DND-41 (cell line): ENCODE results near the gene SCYGR5.

ENCODE experiments used
- EZH2 ChIP-seq: IDR thresholded peaks from 3 replicates; pipeline ENCODE4 v1.6.1; 2012; ENCODE audit warnings: borderline replicate concordance, low read depth, mild to moderate bottlenecking, moderate library complexity, low read length, inconsistent platforms; ENCODE audit not compliant: severe bottlenecking
- TF ChIP-seq, protein P1 (sequence below): IDR thresholded peaks from 2 replicates; pipeline ENCODE4 v1.5.1; 2012; ENCODE audit warnings: borderline replicate concordance, low read length, moderate library complexity, mild to moderate bottlenecking; ENCODE audit not compliant: poor library complexity, severe bottlenecking; ENCODE audit errors: extremely low read depth

DNA sequence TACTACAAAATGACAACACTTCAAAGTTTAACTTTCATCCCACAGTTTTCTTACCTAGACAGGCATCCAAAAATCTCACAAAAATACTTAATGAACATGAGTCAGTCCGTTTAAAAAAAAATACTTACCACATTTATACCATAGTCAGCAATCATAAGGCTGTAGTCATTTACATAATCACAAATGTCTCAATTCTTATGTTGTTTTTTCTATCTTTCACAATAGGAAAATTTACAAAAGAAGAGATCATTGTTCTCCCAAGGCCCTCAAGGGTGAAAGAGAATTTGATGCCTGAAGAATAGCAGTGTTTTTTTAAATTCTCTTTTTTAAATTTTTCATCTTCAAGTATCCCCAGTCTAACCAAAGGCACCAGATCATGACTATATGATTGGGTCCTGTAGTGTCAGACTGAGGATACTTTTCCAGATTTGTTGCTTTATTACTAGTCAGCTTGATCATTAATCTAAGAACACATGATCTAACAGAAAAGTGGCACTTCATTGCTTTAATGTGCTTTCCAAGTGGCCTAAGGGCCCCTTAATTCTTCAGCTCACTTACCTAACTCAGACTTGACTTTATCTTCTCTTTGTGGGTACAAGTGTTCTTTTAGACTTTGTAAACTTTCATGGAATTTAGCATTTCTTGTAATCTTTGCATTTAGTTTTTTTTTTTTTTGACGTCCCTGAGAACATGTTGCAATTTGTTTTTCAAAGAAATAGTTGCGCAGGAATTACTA, 4.7 kb downstream of the SCYGR5 start:
- TF ChIP-seq, protein P1, sequence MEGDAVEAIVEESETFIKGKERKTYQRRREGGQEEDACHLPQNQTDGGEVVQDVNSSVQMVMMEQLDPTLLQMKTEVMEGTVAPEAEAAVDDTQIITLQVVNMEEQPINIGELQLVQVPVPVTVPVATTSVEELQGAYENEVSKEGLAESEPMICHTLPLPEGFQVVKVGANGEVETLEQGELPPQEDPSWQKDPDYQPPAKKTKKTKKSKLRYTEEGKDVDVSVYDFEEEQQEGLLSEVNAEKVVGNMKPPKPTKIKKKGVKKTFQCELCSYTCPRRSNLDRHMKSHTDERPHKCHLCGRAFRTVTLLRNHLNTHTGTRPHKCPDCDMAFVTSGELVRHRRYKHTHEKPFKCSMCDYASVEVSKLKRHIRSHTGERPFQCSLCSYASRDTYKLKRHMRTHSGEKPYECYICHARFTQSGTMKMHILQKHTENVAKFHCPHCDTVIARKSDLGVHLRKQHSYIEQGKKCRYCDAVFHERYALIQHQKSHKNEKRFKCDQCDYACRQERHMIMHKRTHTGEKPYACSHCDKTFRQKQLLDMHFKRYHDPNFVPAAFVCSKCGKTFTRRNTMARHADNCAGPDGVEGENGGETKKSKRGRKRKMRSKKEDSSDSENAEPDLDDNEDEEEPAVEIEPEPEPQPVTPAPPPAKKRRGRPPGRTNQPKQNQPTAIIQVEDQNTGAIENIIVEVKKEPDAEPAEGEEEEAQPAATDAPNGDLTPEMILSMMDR: no peak
- TF ChIP-seq EZH2: no peak
